Left colon (tissue), 2 donors: ENCODE measurements around the gene ANKRD66. TPM values are rescaled to one million over a fixed set of nuclear protein-coding genes. Genes with fewer than 3 reads are reported as not detected.

ENCODE experiments used
- ATAC-seq: fragments of 200-7000 bp; cut with Tn5 transposase; one replicate; pipeline ENCODE4 v1.9.1; 2020; ENCODE audit warnings: mild to moderate bottlenecking, moderate library complexity
- DNase-seq, 2 donors: peaks; one replicate each; pipeline ENCODE4 v3.0.0-alpha.2; 2020
- intact Hi-C, 2 donors: fragments of 100-400 bp; cut with DNase I in 1 of 2; cut with micrococcal nuclease in 1 of 2; formaldehyde crosslinking; loops; one replicate each; pipeline versions ENCODE4 v1.11.2 to v1.14.0; 2022; cut with DNase I, micrococcal nuclease
- total RNA-seq, 2 donors: library from RNA; stranded (reverse); fragmentation: NEBNext Ultra II Directional; extraction: Animal tissue kit (Norgen Biotek cat#: 25700); gene quantifications; one replicate each; pipeline ENCODE4 v1.2.1, GENCODE V29; 2021
- donor health status: DM: no; HTN: no; CAD: no.
- donor health status: DM: yes; HTN: yes; CAD: no.

The ANKRD66 gene
- total RNA-seq, 2 donors from 2014 or later: not detected

DNA sequence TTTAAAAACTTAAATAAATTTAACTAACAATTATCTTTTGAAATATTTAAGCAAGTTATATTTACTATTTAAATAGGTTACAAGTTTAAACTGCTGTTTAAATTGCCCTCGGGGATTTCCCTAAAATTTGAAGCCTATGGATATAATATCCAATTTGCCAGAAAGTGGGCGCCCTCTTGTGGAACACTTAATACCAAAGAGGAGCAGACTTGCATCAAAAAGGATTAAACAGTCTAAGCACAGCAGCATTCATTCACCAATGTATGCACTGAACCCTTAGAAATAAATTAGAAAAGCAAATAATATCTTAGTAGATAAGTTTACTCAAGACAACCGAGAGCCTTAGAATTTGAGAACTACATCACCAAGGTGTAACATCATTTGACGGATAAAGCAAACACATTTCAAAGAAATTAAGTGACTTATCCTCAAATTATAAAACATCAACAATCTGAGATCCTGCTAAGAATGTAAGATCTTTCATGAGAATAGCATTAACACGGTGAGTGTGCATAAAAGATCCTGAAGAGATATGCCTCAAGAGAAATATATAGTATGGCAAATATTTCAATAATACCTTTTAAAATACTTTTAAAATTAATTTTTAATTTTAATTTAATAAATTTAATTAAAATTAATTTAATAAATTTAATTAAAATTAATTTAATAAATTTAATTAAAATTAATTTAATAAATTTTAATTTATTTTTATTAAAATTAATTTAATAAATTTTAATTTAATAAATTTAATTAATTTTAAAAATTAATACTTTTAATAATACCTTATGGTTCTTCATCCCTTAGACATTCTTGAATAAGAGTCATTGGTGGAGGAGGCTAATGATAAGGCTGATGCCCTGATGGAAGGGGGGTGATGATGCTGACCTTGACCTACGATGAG lies 35.0 kb downstream of the ANKRD66 start:
- ATAC-seq (peak; percentile 71), DNase-seq (peak; percentile 39 to 70)
- intact Hi-C loops: no loop called here

DNA sequence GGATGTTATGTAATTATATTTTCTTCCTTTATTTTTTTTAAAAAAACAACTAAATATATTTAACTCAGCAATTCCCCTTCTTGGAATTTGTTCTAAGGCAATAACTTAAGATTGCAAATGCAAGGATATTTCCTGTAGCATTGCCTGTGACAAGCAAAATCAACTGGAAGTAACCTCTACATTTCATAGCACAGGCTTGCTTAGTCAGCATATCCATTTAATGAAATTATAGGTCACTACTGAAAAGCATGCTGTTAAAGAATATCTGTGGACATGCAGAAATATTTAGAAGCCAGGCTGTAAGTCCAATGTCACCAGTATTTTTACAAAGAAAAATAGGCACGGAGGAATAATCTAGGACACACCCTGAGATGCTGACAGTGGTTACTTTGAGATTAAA lies 37.8 kb downstream of the ANKRD66 start:
- DNase-seq (no peak), ATAC-seq (no peak)
- intact Hi-C loops: no loop called here

DNA sequence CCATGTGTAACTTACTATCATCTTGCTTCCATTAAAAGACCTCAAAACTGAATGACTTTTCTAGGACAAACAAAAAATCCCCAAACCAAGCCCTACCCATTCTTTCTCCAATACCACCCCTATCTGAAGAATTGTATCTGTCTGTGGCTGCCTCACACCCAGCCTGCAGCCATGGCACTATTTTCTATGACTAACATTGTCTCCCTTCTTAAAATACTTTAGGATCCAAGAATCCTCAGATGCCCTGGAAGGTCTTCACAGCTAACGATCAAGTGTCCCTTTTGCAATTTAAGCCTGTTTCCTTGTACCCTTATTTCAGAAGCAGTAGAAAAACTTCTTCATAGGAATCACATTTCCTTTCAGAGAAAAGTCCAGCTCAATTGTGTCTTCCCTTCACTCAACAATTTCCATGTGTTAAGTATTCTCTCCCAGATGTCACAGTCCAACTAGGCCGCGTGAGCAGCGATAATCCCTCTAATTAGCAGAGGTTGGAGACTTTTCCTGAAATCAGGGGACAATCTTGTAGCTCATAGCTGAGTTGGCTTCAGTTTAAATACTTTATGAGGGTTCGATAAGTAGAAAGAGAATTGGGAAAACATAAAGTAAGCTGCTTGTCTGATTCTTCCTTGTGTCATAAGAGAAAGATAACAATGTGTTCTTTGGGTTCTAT lies 41.3 kb downstream of the ANKRD66 start:
- ATAC-seq: no peak
- DNase-seq: no peak
- intact Hi-C loops: no loop called here

DNA sequence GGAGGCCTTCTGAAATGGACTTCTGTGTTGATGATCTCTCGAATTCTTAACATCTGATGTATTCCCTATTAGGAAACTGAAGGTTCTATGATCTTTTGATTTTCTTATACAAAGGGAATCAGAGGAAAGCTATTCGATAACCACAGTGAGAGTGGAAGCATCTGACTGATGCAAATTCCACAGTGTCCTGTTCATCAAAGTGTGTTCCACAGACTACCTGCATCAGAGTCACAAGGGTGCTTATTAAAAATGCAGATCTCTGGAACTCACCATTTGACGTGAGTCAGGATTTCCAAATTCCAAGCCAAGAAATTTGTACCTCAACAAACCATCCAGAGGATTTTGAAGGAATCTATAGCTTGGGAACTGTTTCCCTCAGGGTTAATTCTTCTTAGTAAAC lies 42.1 kb downstream of the ANKRD66 start:
- intact Hi-C loops: no loop called here

DNA sequence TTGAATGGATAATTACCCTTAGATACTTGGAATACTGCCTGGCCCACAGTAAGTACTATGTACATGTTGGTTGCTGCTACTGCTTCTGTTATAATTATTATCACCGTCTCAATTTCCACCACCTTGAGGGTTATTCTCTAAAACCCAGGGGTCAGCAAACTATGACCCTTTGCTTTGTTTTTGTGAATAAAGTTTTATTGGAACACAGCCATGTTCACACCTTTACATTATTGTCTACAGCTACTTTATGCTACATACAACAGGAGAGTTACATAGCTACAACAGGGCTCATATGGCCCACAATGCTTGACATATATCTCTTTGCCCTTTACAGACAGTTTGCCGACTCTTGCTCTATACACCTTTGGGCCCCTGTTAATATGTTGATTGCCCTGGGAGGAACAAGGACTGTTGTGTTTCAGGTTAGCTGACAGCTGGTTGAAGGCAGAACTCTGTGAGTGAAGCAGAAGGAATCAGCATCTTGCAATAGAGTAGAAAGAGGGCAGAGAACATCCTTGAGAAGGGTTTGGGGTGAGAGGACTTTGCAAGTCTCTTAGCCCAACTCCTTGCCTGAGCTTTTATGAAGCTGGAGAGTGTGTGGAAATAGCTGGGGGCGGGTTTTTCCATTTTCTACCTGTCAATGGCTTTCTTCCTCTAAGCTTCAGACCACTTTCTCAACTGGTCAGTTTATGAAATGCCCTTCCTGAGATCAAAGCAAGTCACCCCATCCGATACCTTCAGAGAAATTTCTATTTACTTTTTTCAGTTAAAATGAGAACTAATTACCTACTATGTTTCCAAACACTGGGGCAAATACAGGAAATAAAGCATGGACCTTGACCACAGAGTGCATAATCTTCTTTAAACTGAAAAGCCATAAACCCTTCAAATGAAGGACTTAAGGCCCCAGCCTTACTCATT lies 43.0 kb downstream of the ANKRD66 start:
- ATAC-seq (peak; percentile 85), DNase-seq (peak in 1 of 2 donors; percentile 16)
- intact Hi-C loops: no loop called here

More for the DNA sequence above, 42.1 kb downstream of the ANKRD66 start:
- no peak for ATAC-seq
- DNase-seq: no peak

DNA sequence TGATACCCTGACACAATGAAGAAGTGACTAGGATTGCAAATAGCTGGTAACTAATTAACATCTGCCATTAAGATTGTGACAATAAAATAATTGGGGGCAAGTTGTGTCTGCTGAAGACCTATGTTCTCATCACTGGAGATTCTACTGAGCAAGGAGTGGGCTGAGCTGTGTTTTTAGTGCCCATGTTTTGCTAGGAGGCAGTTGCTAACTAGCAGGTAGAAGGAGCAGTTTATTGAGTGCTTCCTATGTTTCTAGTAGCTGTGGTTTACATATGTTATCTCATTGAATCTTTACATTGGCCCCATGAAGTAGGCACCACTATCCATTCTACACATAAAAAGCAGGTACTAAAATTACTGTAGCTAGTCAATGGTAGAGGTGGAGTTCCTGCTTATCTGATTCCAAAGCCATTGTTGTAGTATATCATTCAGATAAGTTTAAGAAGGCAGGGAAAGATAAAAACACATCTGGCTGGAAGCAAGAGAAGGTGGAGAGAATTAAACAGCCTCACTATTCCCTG lies 43.7 kb downstream of the ANKRD66 start:
- intact Hi-C loops: no loop called here
- peak; percentile 67 for ATAC-seq
- DNase-seq: no peak

DNA sequence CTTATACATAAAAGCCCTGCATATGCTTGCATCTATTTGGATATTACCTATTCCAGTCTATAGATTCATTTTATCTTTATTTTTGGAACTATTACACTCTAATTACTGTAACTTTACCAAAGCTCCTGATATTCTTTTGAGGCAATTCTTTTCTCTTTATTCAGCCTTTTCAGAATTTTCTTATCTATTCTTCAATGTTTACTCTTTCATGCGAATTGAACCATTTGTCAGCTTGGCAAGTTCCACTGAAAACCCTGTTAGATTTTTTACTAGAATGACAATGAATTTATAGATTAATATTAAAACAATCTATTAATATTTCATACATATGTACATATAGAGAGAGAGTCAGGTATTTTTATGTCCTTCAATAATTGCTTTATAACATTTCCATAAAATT lies 45.9 kb downstream of the ANKRD66 start:
- intact Hi-C loops: no loop called here
- no peak for DNase-seq
- ATAC-seq: no peak

DNA sequence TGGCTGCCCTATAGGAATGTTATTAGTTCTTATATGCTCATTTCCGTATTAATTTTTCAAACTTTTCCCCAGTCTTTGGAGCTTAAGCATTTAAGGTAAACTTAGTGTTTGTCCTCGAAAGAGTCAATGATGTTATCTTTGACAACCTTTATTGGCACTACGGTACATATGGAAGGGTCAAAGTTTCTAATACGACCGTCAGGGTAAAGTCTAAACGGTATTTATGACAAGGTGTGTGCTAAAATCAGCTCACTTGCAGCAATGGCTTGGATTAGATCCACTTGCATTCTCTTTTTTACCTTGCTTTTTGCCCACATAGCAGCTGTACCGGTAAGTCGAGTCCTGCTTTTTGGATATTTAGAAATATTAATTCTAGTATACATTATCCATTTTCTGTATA lies 46.4 kb downstream of the ANKRD66 start, which contains the start of gene MEP1A:
TSS of gene MEP1A (plus strand) at position 252 of the 400 bp plus-strand sequence. CDS start at position 262, 10 bp downstream.
- ATAC-seq (peak; percentile 66), DNase-seq (no peak)
- intact Hi-C loops: no loop called here

DNA sequence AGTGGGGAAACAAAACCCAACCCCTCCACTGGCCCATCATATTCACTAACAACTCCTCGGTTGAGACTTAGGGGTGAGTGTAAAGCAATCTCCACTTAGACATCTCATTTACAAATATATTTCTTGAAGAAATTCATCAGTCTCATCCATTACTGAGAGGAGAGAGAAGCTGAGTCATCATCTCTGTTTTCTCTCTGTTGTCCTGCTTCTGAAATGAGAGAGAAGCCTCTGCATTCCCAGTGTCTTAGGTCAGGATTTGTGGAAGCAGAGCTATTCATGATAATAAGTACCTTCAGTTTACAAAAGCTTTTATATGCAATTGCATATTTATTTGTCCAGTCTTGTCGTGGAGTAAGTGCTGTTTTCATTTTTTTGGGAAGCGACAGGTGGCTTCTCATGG lies 47.3 kb downstream of the ANKRD66 start:
- ATAC-seq (no peak), DNase-seq (no peak)
- intact Hi-C loops: no loop called here

DNA sequence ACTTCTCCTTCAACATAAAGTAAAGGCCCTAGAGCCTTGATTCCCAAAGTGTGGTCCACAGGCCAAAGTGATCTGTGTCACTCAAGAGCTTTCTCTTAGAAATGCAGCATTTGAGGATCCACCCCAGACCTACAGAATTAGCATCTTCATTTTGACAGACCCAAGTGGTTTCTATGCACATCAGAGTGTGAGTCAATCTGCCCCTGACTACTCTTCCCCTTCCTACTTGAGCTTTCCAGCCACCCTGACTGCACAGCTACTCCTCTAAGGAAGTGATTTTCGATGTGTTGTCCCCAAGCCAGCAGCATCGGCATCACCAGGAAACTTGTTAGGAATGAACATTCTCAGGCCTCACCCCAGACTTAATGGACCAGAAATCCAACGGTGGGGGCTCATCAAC lies 49.1 kb downstream of the ANKRD66 start:
- no peak for DNase-seq

DNA sequence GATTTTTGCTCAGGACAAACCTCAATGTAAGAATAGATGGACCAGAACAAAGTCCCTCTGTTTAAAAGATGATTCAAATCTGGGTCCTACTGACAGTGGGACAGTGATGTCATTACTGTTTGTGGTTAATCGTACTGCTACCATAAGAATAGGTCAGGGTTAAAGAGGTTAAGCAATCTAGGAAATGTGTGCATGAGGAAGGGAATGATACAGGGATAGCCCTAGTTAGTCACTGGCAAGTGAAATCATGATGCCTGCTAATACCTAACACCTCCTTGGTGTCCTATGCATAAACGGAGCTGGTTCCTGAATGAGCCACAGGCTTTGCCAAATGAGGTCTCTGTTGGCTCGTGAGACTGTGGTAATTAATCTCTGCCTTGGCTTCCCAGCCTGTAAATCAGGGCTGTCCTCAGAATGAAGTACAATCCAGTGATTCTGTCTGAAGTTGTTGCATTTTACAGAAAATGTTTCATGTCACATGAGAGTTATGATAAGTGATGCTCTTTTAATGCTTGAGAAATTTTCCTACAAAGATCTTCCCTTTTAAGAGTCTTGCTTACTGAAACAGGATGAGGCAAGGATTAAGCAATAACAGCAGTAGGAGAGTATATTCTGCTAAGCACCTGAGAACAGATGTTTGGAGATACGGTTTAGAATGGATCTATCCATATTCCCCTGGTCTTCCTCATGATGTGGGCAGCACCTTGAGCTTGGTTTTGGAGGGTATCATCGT lies 50.3 kb downstream of the ANKRD66 start:
- intact Hi-C loops: no loop called here
- peak; percentile 72 for ATAC-seq
- no peak for DNase-seq

More for the DNA sequence above, 49.1 kb downstream of the ANKRD66 start:
- intact Hi-C loops: no loop called here
- ATAC-seq: no peak

DNA sequence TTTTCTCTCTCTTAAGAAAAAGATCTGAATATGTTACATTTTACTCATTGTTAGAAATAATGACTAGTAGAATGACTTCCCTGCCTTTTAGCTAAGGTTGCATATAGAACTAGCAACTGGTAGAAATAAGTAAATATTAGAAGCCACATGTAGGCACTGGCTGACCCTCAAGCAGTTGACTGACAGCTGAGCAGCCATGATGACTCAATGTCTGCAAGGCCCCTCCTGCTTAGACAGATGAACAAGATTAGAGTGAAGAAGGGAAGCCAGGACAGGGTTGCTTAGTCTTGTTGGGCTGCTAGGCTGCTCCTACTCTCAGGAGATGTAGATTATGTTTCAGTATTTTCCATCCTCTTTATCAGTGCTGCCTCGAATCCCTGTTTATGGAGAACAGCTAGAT lies 52.9 kb downstream of the ANKRD66 start:
- intact Hi-C loops: no loop called here
- ATAC-seq (no peak), DNase-seq (no peak)

DNA sequence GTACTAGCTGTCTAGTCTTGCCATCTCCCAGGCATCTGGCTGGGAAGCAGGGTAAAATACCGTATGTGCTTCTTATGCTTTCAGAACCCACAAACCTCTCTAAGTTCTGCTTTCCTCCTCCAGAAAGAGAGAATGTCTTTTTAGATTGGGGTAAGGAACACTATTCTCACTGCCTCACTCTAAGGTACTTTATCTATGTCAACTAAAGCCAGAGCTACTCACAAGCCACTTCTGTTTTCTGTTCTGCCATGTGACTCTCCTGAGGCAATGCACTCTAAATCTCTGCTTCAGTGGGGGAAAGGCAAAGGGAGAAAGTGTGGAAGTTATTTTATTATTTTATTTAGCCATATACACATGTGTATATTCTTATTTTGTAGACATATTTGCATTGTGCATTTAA lies 62.1 kb downstream of the ANKRD66 start:
- no peak for DNase-seq
- peak; percentile 45 for ATAC-seq
- intact Hi-C loops: no loop called here

Other genes starting within 250 kb of the ANKRD66 start
- gene CYP39A1, start 94.1 kb upstream of the ANKRD66 start, total RNA-seq: 1 to 10 TPM; 2.9 to 3.0 TPM
- gene SLC25A27, start 94.0 kb upstream of the ANKRD66 start, total RNA-seq: 1 to 10 TPM; 7.4 to 7.6 TPM
- under 1 TPM; 0.09 to 0.20 TPM for gene TDRD6, start 59.0 kb upstream of the ANKRD66 start, total RNA-seq
- gene PLA2G7, start 11.6 kb upstream of the ANKRD66 start, total RNA-seq: 1 to 10 TPM in 1 of 2 donors, under 1 TPM in 1; 0.70 to 4.5 TPM
- gene MEP1A, start 46.5 kb downstream of the ANKRD66 start, total RNA-seq: 100 to 1,000 TPM; 197 to 412 TPM
- 1 to 10 TPM; 3.2 to 3.8 TPM for gene ADGRF5, start 175.0 kb downstream of the ANKRD66 start, total RNA-seq